ENCODE results near the gene TMEM18. TPM values are rescaled to one million over a fixed set of nuclear protein-coding genes. Genes with fewer than 3 reads are reported as not detected.

TMEM18 gene
- total RNA-seq, 1 experiment from 2014 or later = 49.6 TPM

GRCh38 chr2:631741-632140, 45.5 kb downstream of the TMEM18 start:
- H3K4me3 ChIP-seq (ENCODE audit: low read depth in 2 of 2, low read length in 2 of 2) = no peak overlapping the region
- H3K4me1 ChIP-seq (ENCODE audit: control insufficient read depth, insufficient read depth, low read length) = peaks cover 3% of the 10 kb centered on the region; the same call in 1 of the 2 replicates
- CTCF ChIA-PET = no interaction called here
- no peak overlapping the region for H3K27ac ChIP-seq (ENCODE audit: low read length)
- H3K27me3 ChIP-seq (ENCODE audit: control insufficient read depth, insufficient read depth, low read length) = peaks cover 2% of the 10 kb centered on the region; the same call in 1 of the 2 replicates
- in situ Hi-C loops (cut with HindIII; ENCODE audit: low pct_unique_long_range_greater_than_20kb, low sequenced_read_pairs) (no loop called here), intact Hi-C loops (cut with micrococcal nuclease; ENCODE audit: unreplicated experiment) (no loop called here)
- H3K9me3 ChIP-seq (ENCODE audit: control insufficient read depth, insufficient read depth, low read depth, low read length) = no peaks in the 10 kb centered on the region
- TF ChIP-seq POLR2AphosphoS5 (IDR thresholded peaks at IDR 0.05; ENCODE audit: low read depth, low read length) = no peak
- no peak for TF ChIP-seq SIN3A (IDR thresholded peaks at IDR 0.05; ENCODE audit: borderline replicate concordance, insufficient read depth, low read depth, low read length)
- TF ChIP-seq REST (IDR thresholded peaks at IDR 0.05; ENCODE audit: insufficient read depth in 1 of 2, low read depth in 2 of 2, low read length in 1 of 2) = no peak
- no peak for TF ChIP-seq TCF7L2 (IDR thresholded peaks at IDR 0.05; ENCODE audit: low read depth, low read length)
- no peak for TF ChIP-seq CTCF (IDR thresholded peaks at IDR 0.05)
- POLR2A ChIA-PET = no interaction called here
- DNase-seq (ENCODE audit: low read depth, low spot score) (no peak), ATAC-seq (no peak)
- H3K36me3 ChIP-seq (ENCODE audit: control insufficient read depth, insufficient read depth, low read length) = no peaks in the 10 kb centered on the region
- BruUV-seq (replicated peaks) = no TSS peak

GRCh38 chr2:630451-631320, 46.5 kb downstream of the TMEM18 start:
- Histone ChIP-seq H3K27me3 (ENCODE audit: control insufficient read depth, insufficient read depth, low read length) (peaks cover 2% of the 10 kb centered on the region; the same call in 1 of the 2 replicates), H3K36me3 (ENCODE audit: control insufficient read depth, insufficient read depth, low read length) (no peaks in the 10 kb centered on the region), H3K9me3 (ENCODE audit: control insufficient read depth, insufficient read depth, low read depth, low read length) (no peaks in the 10 kb centered on the region), H3K27ac (ENCODE audit: low read length) (no peak overlapping the region), H3K4me3 (ENCODE audit: low read depth in 2 of 2, low read length in 2 of 2) (no peak overlapping the region), H3K4me1 (ENCODE audit: control insufficient read depth, insufficient read depth, low read length) (peaks cover 3% of the 10 kb centered on the region; the same call in 1 of the 2 replicates)
- TF ChIP-seq TCF7L2 (IDR thresholded peaks at IDR 0.05; ENCODE audit: low read depth, low read length) (no peak), SIN3A (IDR thresholded peaks at IDR 0.05; ENCODE audit: borderline replicate concordance, insufficient read depth, low read depth, low read length) (no peak), REST (IDR thresholded peaks at IDR 0.05; ENCODE audit: insufficient read depth in 1 of 2, low read depth in 2 of 2, low read length in 1 of 2) (no peak)
- DNase-seq (ENCODE audit: low read depth, low spot score) (no peak), ATAC-seq (no peak)
- no TSS peak for BruUV-seq (replicated peaks)
- intact Hi-C loops (cut with micrococcal nuclease; ENCODE audit: unreplicated experiment) = no loop called here
- ChIA-PET POLR2A (no interaction called here), CTCF (no interaction called here)
- in situ Hi-C loops (cut with HindIII; ENCODE audit: low pct_unique_long_range_greater_than_20kb, low sequenced_read_pairs) = no loop called here
